OCI-LY7 (cell line): ENCODE results near the gene MID1.

ENCODE experiments used
- CTCF ChIP-seq: fragments of 200-600 bp; sonication (generic); conservative IDR thresholded peaks from 2 replicates; pipeline ENCODE4 v1.5.1; 2014; ENCODE audit warnings: mild to moderate bottlenecking, antibody characterized with exemption, low read length, moderate library complexity, mixed read lengths
- EZH2phosphoT487 ChIP-seq: fragments of 200-600 bp; sonication (generic); IDR thresholded peaks from 2 replicates; pipeline ENCODE4 v1.6.1; 2018; ENCODE audit warnings: low read depth, borderline replicate concordance, mild to moderate bottlenecking, mixed run types, antibody characterized with exemption, low read length, moderate library complexity, mixed read lengths

- TF ChIP-seq CTCF, result no peak
- no peak for TF ChIP-seq EZH2phosphoT487
Observed at GRCh38 chrX:10501611-10502010, 118.8 kb downstream of the MID1 start.
